Stimulated activated CD4-positive, alpha-beta T cell treated with anti-CD3 and anti-CD28 coated beads, Interleukin-15, amount 100 ng/mL, for 48 hours (primary cell): ENCODE results near the gene LRFN3.
"Not testable (repeated sequence)": the region's sequence is repeated elsewhere in the genome, so short reads cannot be mapped to it uniquely, and the experiment has no call there.

Experiments
- DNase-seq, 2 donors: peaks; one replicate each; pipeline ENCODE4 v3.0.0-alpha.2; 2020; ENCODE audit warnings: low read depth in 2 of 2

LRFN3 gene

DNA sequence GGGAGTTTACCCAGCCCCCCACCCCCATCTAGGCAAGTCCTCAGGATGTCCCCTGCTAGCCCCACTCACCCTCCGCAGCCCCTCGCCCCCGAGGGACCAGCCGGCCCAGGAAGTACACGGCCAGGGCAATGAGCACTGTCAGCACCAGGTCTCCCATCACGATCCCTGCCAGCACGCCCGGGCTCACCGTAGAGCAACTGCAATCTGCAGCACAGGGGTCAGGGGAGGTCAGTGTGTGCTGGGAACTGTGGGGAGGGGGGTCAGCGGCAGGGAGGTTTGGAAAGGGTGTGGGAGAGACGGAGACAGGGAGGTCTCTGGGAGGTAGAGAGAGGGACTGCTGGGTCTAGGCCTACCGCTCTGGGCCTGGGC, 28.8 kb upstream of the LRFN3 start:
- DNase-seq: no peak

DNA sequence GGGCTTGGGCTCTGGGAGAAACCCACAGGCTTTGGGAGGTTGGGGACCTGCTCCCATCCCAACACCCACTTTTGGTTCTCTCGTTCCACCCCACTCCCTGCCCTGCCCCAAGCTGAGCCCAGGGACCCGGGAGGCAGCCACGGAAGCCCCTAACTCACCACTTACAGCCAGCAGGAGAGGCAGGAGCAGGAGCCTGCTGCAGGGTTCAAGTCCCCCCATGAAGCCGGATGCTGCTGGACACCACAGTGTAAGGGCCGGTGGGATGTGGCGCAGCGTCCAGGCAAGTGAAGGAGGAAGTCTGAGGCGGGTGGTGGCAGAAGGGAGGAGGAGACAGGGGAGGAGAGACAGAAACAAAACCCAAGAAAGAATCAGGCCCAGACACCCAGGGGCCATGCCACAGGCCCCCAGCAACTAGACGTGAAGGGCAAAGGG, 28.1 kb upstream of the LRFN3 start, which contains the start of gene TYROBP:
TYROBP (minus strand) TSS at position 286 of the 432 bp plus-strand sequence; CDS start at position 219, 67 bp downstream.
- no peak for DNase-seq

DNA sequence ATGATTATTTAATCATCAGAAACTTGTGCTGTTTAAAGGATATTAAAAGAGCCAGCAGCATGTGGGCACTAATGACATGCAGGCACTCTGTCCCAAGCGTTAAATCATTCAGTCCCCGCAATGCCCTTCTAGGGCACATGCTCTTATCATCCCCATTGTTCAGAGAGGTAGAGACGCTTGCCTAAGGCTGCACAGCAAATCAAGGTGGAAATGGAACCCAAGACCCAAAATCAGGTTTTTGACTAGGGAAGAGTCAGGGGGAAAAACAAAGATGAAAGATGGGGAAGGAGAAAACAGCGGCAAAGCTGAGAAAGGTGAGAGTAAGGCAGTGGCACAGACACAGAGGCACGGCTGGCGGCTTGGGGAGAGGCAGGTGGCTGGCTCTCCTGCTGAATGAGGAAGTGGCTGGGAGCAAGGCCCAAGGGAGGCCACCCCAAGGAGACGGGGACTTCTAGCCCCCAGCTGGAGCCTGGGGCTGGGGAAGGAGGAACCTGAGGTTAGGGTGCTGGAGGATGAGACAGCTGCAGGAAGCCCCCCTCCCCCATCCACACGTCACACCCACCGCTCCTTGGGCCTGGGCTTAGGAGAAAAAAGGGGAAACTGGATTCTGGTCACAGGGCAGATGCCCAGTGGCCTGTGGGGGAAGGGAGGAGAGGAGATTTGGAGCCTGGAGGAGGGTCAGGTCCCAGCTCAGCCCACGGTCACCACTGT, 27.0 kb upstream of the LRFN3 start:
- DNase-seq: no peak

DNA sequence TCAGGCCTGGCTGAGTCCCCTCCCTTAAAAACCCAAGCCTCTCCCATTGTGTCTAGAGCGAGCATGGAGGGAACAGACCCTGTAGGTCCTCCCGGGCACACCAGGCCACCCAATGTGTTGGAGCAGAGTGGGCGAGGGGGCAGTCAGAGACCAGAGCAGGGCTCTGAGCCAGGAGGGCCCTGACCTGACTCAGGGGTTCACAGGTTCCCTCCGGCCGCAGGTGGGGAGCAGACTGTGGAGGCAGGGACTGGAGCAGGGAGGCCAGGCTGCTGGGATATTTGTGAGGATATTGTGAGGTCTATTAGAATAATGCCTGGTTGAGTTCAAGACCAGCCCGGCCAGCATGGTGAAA, 26.5 kb upstream of the LRFN3 start:
- DNase-seq: no peak

DNA sequence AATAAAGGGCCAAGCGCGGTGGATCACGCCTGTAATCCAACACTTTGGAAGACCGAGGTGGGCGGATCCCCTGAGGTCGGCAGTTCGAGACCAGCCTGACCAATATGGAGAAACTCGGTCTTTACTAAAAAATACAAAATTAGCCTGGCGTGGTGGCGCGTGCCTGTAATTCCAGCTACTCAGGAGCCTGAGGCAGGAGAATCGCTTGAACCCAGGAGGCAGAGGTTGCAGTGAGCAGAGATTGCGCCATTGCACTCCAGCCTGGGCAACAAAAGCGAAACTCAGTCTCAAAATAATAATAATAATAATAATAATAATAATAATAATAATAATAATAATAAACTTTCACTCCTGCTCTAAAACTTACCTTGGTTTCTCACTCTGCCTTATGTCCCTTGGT, 25.8 kb upstream of the LRFN3 start:
- not testable (repeated sequence) for DNase-seq

- DNase-seq: no peak
Observed at GRCh38 chr19:35911173-35911572, 25.0 kb upstream of the LRFN3 start.

- no peak for DNase-seq
Observed at GRCh38 chr19:35911790-35912189, 24.4 kb upstream of the LRFN3 start.

- DNase-seq: no peak
Observed at GRCh38 chr19:35913589-35913988, 22.6 kb upstream of the LRFN3 start.

DNA sequence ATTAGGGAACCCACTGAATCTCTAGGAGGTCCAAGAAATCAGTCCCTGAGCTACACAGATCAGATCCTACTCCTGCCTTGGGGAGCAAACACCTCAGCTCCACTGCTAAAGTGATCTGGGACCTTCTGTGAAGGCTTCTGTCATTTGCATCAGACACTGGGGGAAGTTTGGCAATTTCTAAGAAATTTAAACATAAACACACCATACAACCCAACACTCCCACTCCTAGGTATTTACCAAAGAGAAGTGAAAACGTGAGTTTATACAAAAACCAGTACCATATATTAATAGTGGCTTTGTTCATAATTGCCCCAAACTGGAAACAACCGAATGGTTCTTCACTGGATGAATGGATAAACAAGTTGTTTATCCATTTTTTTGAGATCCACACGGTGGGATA, 20.7 kb upstream of the LRFN3 start:
- DNase-seq: no peak

GRCh38 chr19:35919306-35919705, 16.9 kb upstream of the LRFN3 start:
- no peak for DNase-seq

DNA sequence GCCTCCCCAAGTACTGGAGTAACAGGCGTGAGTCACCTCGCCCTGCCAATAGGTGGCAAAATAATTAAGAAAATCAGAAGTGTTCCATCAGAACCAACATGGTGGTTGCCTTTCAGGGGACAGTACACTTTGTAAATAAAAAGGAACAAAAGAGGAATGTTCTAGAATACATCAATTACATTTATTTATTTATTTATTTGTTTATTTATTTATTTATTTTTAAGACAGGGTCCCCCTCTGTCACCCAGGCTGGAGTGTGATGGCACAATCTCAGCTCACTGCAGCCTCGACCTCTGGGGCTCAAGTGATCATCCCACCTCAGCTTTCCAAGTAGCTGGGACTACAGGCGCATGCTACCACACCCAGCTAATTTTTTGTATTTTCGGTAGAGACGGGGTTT, 15.2 kb upstream of the LRFN3 start:
- DNase-seq: no peak

DNA sequence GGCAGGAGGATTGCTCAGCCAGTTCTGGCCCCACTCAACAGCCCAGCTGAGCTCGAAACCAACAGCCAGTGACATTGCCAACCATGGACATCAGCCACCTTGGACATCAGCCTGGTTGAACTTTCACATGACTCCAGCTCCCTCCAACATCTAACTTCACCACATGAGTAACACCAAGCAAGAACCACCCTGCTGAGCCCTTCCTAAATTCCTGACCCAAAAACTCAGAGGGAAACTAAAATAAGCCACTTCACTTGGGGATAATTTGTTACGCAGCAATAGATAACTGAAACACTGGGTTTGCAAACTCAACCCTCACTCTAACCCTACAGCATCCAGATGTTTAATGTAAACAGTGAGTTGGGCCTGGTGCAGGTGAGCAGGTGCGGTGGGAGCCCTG, 10.7 kb upstream of the LRFN3 start:
- DNase-seq: no peak

DNA sequence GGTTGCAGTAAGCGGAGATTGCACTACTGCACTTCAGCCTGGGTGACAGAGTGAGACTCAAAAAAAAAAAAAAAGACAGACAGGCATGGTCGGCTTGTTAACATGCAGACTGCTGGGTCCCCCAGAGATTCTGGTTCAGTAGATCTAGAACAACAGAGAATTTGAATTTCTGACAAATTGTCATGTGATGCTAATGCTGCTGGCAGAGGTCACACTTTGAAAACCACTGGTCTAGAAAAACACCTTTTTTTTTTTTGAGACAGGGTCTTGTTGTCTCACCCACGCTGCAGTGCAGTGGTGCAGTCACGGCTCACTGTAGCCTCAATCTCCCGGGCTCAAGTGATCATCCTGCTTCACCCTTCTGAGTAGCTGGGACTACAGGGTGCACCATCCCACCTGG, 7.7 kb upstream of the LRFN3 start:
- no peak for DNase-seq

DNA sequence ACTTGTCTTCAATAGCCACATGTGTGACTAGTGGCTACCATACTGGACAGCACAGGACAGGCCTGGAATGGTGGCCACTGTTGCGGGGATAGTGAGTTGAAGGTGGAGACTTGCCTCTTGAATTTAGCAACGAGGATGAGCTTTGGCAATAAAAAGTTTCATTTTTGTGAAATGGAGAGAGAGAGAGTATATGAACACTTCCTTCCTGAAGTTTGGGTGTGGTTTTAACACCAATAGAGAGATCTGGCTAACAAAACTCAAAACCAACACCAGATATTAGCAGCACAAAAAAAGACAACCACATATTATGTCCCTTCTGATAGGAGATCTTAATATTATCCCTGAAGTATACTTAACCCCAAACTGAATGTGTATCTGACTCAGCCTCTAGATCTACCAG, 6.3 kb upstream of the LRFN3 start:
- no peak for DNase-seq

GRCh38 chr19:35931161-35931873, 4.9 kb upstream of the LRFN3 start:
- DNase-seq: peak; percentile 99

DNA sequence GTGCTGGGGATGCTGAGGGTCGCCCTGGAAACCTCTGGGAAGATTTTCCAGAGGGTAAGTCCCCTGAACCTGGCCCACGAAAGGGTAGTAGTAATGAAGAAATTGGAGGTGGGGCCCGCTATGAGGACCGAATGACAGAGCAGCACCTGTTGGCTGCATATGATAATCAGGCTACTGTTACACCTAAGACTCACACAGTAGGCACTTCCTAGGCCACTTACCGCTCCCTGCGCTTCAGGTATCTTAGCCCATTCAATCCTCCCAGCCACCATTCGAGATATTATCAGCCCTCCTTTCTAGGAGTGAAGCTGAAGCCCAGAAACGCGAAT, 4.3 kb upstream of the LRFN3 start:
- no peak for DNase-seq

DNA sequence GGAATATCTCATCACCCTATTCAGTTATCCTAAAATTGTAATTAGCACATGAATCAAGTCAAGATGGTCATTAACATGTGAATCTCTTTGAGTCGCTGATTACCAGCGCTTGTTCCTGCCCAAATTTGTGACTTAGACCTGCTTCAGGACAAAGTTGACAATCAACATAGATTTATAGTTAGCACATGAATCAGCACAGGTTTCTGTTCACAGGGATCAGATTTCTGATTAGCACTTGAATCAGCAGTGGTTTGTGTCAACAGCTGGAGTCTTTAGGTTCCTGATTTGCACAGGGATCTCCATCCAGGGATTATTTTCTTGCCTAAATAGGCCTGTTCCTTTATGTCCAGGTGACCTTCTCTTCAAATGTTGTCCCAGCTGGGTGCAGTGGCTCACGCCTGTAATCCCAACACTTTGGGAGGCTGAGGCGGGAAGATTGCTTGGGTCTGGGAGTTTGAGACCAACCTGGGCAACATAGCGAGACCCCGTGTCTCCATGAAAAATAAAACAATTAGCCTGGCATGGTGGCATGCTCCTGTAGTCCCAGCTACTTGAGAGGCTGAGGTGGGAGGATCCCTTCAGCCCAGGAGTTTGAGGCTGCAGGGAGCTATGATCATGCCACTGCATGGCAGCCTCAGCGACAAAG, 3.8 kb upstream of the LRFN3 start:
- no peak for DNase-seq

GRCh38 chr19:35936738-35937268, 629 bp downstream of the LRFN3 start:
- DNase-seq: no peak

- DNase-seq: no peak
Observed at GRCh38 chr19:35937345-35938281, 1.4 kb downstream of the LRFN3 start.

DNA sequence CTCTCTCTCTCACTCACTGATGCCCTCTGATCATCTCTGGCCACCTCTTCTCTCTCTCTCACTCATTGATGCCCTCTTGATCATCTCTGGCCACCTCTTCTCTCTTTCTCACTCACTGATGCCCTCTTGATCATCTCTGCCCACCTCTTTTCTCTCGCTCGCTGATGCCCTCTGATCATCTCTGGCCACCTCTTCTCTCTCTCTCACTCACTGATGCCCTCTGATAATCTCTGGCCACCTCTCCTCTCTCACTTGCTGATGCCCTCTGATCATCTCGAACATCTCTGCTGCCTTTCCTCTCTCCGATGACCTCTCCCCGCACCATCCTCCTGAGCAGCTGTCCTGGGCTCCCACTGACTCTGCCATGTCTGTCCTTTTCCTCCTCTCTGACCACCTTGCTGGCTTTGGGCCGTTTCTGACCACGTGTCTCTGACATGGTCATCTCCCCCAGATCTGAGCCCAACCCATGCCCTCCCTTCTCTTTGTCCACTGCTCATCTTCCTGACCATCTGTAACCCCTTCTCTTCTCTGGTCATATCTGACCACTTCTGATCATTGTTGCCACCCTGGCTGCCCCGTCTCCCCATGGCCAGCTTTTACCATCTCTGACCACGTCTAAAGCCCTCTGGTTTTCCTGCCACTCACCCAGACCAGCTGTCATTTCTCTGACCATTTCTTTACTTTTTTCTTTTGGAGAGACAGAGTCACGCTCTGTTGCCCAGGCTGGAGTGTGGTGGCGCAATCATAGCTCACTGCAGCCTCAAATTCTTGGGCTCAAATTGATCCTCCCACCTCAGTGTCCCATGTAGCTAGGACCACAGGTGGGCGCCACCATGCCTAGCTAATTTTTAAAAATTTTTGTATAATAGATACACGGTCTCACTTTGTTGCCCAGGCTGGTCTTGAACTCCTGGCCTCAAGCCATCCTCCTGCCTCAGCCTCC, 2.4 kb downstream of the LRFN3 start:
- DNase-seq: no peak
